ENCODE data around the gene MYBBP1A.

GRCh38 chr17:4519361-4519788 is 35.8 kb downstream of the MYBBP1A start:
- TF ChIP-seq CTCF (IDR thresholded peaks at IDR 0.05) (no peak), EP300 (IDR thresholded peaks at IDR 0.05) (no peak)
